HG03432 (cell line): Measurements from ENCODE around the gene FXYD5.
"Not testable (repeated sequence)": the region's sequence is repeated elsewhere in the genome, so short reads cannot be mapped to it uniquely, and the experiment has no call there.

ENCODE experiments used
- ATAC-seq: cut with Tn5 transposase; IDR thresholded peaks from one replicate; pipeline ENCODE4 v1.9.1; 2021; ENCODE audit warnings: mild to moderate bottlenecking, moderate library complexity; ENCODE audit not compliant: unreplicated experiment

Gene FXYD5

GRCh38 chr19:35136977-35137702 lies 17.4 kb upstream of the FXYD5 start:
- ATAC-seq: no peak

- no peak for ATAC-seq
These were observed 16.1 kb upstream of the FXYD5 start, which contains the start of gene FXYD1 for GRCh38 chr19:35138305-35138892. FXYD1 (plus strand) TSS chr19:35138824; CDS start chr19:35140080, 1,256 bp downstream.

GRCh38 chr19:35140207-35140961 lies 14.2 kb upstream of the FXYD5 start:
- no peak for ATAC-seq

- peak; percentile 59 for ATAC-seq
These were observed 13.3 kb upstream of the FXYD5 start for GRCh38 chr19:35140962-35141836.

GRCh38 chr19:35141837-35142605 lies 12.5 kb upstream of the FXYD5 start:
- ATAC-seq: no peak

- no peak for ATAC-seq
These were observed 11.8 kb upstream of the FXYD5 start for GRCh38 chr19:35142606-35143230.

- ATAC-seq: no peak
These were observed 11.3 kb upstream of the FXYD5 start, which contains the start of gene FXYD7 for GRCh38 chr19:35143231-35143715. FXYD7 (plus strand) TSS chr19:35143255; CDS start chr19:35143334, 79 bp downstream.

GRCh38 chr19:35143818-35144217 lies 10.7 kb upstream of the FXYD5 start:
- no peak for ATAC-seq

GRCh38 chr19:35144259-35144599 lies 10.3 kb upstream of the FXYD5 start:
- no peak for ATAC-seq

GRCh38 chr19:35144600-35145436 lies 9.7 kb upstream of the FXYD5 start:
- ATAC-seq: no peak

- no peak for ATAC-seq
These were observed 7.6 kb upstream of the FXYD5 start for GRCh38 chr19:35146746-35147459.

- no peak for ATAC-seq
These were observed 5.1 kb upstream of the FXYD5 start for GRCh38 chr19:35149463-35149862.

GRCh38 chr19:35150445-35150844 lies 4.1 kb upstream of the FXYD5 start:
- no peak for ATAC-seq

- ATAC-seq: no peak
These were observed 3.1 kb upstream of the FXYD5 start for GRCh38 chr19:35151273-35152065.

- ATAC-seq: not testable (repeated sequence)
These were observed 1.4 kb upstream of the FXYD5 start for GRCh38 chr19:35153129-35153522.

GRCh38 chr19:35153701-35154524 lies 622 bp upstream of the FXYD5 start:
- ATAC-seq: no peak
